Stimulated activated CD4-positive, alpha-beta T cell treated with anti-CD3 and anti-CD28 coated beads, Interleukin-1b, Interleukin-23, amount 100 ng/mL, for 4 hours (primary cell): ENCODE measurements around the gene KRTAP12-3.
"Not testable (repeated sequence)": the region's sequence is repeated elsewhere in the genome, so short reads cannot be mapped to it uniquely, and the experiment has no call there.

Experiments used
- DNase-seq, 2 donors: peaks; one replicate each; pipeline ENCODE4 v3.0.0-alpha.2; 2020; ENCODE audit warnings: low read depth in 2 of 2

The KRTAP12-3 gene

GRCh38 chr21:44627181-44627822 is 30.4 kb upstream of the KRTAP12-3 start:
- DNase-seq, result not testable (repeated sequence)

- not testable (repeated sequence) for DNase-seq
These were observed 29.9 kb upstream of the KRTAP12-3 start for GRCh38 chr21:44627831-44628233.

GRCh38 chr21:44628707-44629391 is 28.9 kb upstream of the KRTAP12-3 start:
- no peak for DNase-seq

- DNase-seq, result no peak
These were observed 27.3 kb upstream of the KRTAP12-3 start for GRCh38 chr21:44630440-44630839.

GRCh38 chr21:44632067-44632466 is 25.7 kb upstream of the KRTAP12-3 start:
- DNase-seq, result no peak

GRCh38 chr21:44636209-44637017 is 21.3 kb upstream of the KRTAP12-3 start:
- no peak for DNase-seq

- DNase-seq, result no peak
These were observed 20.5 kb upstream of the KRTAP12-3 start, which contains the start of gene KRTAP10-10 for GRCh38 chr21:44637018-44637850. Gene KRTAP10-10, plus strand, starts transcription at chr21:44637356. Its CDS starts 62 bp downstream, at chr21:44637418.

GRCh38 chr21:44637851-44638348 is 19.8 kb upstream of the KRTAP12-3 start:
- not testable (repeated sequence) for DNase-seq

GRCh38 chr21:44638506-44639330 is 19.0 kb upstream of the KRTAP12-3 start:
- not testable (repeated sequence) for DNase-seq

- DNase-seq, result no peak
These were observed 18.4 kb upstream of the KRTAP12-3 start for GRCh38 chr21:44639331-44639655.

- DNase-seq, result no peak
These were observed 17.0 kb upstream of the KRTAP12-3 start for GRCh38 chr21:44640761-44641160.

- no peak for DNase-seq
These were observed 13.9 kb upstream of the KRTAP12-3 start for GRCh38 chr21:44643741-44644310.

- DNase-seq, result no peak
These were observed 12.9 kb upstream of the KRTAP12-3 start for GRCh38 chr21:44644878-44645277.

- DNase-seq, result not testable (repeated sequence)
These were observed 11.1 kb upstream of the KRTAP12-3 start, which contains the start of gene KRTAP10-11 for GRCh38 chr21:44646366-44647221. Gene KRTAP10-11, plus strand, starts transcription at chr21:44646414. Its CDS starts 45 bp downstream, at chr21:44646459.

GRCh38 chr21:44647222-44647552 is 10.5 kb upstream of the KRTAP12-3 start:
- DNase-seq, result no peak

- no peak for DNase-seq
These were observed 9.0 kb upstream of the KRTAP12-3 start for GRCh38 chr21:44648557-44649311.

GRCh38 chr21:44649521-44650100 is 8.1 kb upstream of the KRTAP12-3 start:
- no peak for DNase-seq
